COLO668 (cell line): Measurements from ENCODE around the gene GMEB2.
"Not testable (repeated sequence)": the region's sequence is repeated elsewhere in the genome, so short reads cannot be mapped to it uniquely, and the experiment has no call there.

Experiments
- DNase-seq: peaks from one replicate; lab custom pipeline; 2025; ENCODE audit not compliant: unreplicated experiment; lab: John Stamatoyannopoulos, UW

GMEB2 gene

GRCh38 chr20:63617092-63617875 is 9.6 kb downstream of the GMEB2 start:
- DNase-seq, result no peak

- not testable (repeated sequence) for DNase-seq
Observed at GRCh38 chr20:63613863-63614594, 12.9 kb downstream of the GMEB2 start.

- DNase-seq, result no peak
Observed at GRCh38 chr20:63612276-63612931, 14.5 kb downstream of the GMEB2 start.

GRCh38 chr20:63611646-63612045 is 15.3 kb downstream of the GMEB2 start:
- no peak for DNase-seq

GRCh38 chr20:63610581-63611435 is 16.1 kb downstream of the GMEB2 start:
- no peak for DNase-seq

- no peak for DNase-seq
Observed at GRCh38 chr20:63606686-63607085, 20.2 kb downstream of the GMEB2 start.

GRCh38 chr20:63602321-63602720 is 24.6 kb downstream of the GMEB2 start:
- no peak for DNase-seq

- DNase-seq, result not testable (repeated sequence)
Observed at GRCh38 chr20:63601679-63602078, 25.2 kb downstream of the GMEB2 start.

- no peak for DNase-seq
Observed at GRCh38 chr20:63599396-63600050, 27.4 kb downstream of the GMEB2 start.

- DNase-seq, result no peak
Observed at GRCh38 chr20:63598479-63599395, 28.2 kb downstream of the GMEB2 start.

GRCh38 chr20:63597651-63598478 is 29.0 kb downstream of the GMEB2 start:
- DNase-seq, result no peak

GRCh38 chr20:63596423-63596822 is 30.5 kb downstream of the GMEB2 start:
- no peak for DNase-seq

GRCh38 chr20:63595416-63596127 is 31.3 kb downstream of the GMEB2 start:
- no peak for DNase-seq

- DNase-seq, result no peak
Observed at GRCh38 chr20:63594043-63594561, 32.8 kb downstream of the GMEB2 start.

GRCh38 chr20:63592661-63593060 is 34.2 kb downstream of the GMEB2 start:
- no peak for DNase-seq

- no peak for DNase-seq
Observed at GRCh38 chr20:63591786-63592355, 35.0 kb downstream of the GMEB2 start.

GRCh38 chr20:63591147-63591533 is 35.8 kb downstream of the GMEB2 start:
- DNase-seq, result no peak
